ENCODE data around the gene INAFM2.

Gene INAFM2

DNA sequence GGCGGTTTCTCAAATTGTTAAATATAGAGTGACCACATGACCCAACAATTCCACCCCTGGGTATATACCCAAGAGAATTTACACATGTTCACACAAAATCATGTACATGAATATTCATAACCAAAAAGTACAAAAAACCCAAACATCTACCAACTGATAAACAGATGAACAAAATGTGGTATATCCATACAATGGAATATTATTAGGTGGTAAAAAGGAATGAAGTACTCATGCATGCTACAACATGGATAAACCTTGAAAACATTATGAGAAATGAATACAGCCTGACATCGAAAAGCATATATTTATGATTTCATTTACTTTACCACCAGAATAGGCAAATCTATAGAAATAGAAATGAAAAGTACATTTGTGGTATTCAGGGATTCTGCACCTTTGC lies 23.1 kb upstream of the INAFM2 start:
- TF ChIP-seq, protein P1, sequence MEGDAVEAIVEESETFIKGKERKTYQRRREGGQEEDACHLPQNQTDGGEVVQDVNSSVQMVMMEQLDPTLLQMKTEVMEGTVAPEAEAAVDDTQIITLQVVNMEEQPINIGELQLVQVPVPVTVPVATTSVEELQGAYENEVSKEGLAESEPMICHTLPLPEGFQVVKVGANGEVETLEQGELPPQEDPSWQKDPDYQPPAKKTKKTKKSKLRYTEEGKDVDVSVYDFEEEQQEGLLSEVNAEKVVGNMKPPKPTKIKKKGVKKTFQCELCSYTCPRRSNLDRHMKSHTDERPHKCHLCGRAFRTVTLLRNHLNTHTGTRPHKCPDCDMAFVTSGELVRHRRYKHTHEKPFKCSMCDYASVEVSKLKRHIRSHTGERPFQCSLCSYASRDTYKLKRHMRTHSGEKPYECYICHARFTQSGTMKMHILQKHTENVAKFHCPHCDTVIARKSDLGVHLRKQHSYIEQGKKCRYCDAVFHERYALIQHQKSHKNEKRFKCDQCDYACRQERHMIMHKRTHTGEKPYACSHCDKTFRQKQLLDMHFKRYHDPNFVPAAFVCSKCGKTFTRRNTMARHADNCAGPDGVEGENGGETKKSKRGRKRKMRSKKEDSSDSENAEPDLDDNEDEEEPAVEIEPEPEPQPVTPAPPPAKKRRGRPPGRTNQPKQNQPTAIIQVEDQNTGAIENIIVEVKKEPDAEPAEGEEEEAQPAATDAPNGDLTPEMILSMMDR (IDR thresholded peaks at IDR 0.05; ENCODE audit: control insufficient read depth, extremely low read depth, insufficient read depth) = no peak
- no peak for DNase-seq (ENCODE audit: low read depth)
- H3K4me3 ChIP-seq (ENCODE audit: low read depth, low read length) = no peak overlapping the region

DNA sequence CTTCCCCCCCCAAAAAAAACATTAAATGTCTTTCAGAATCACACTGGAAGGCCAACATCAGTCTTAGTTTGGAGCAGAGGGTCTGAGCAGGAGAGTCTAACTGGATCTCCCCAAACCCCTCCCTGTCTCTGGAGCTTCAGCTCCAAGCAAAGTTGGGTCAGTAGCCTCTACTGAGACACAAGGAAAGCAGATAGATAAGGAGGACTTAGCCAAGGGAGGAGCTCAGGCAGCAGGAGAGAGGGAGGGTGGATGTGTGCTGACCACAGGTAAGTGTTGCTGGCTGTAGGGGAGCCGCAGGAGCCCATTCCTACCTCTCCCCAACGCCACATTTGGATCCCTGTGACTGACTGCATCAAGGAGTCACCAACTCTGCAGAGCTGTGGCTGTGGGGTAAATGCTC lies 22.7 kb upstream of the INAFM2 start:
- TF ChIP-seq, protein P1 (IDR thresholded peaks at IDR 0.05; ENCODE audit: control insufficient read depth, extremely low read depth, insufficient read depth) = no peak
- no peak for DNase-seq (ENCODE audit: low read depth)
- no peak overlapping the region for H3K4me3 ChIP-seq (ENCODE audit: low read depth, low read length)

DNA sequence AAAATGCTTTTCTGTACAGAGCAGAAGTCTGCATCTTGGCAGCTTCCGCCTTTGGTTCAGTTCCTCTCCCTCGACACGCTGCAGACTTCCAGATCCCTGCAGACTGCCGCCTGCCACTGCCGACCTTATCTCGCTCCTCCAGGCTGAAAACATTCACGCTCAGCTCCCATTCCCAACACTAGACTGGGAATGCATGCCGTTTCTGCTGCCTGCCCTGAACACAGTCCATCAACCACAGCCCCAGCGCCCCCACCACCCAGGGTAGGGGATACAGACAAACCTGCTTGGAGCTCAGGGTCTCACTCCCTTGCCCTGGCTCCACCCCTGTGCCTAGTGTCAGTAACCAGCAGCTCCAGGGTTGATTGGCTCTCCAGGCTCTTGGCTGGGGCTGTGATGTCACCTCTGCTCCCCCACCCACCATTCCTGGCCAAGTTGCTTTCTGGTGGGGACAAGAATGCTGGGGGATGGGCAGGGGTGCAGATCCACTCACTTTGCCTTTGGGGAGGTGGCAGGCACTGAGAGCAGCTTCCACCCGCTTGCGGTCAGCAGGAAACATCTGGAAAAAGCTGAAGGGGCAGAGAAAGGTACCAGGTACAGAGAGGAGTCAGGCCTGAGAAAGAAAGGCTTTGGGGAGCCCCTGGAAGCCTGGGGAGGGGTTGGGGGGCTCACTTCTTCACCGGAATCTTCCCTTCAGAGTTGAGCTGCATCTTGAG lies 21.9 kb upstream of the INAFM2 start:
- no peak for DNase-seq (ENCODE audit: low read depth)
- no peak overlapping the region for H3K4me3 ChIP-seq (ENCODE audit: low read depth, low read length)
- TF ChIP-seq, protein P1 (IDR thresholded peaks at IDR 0.05; ENCODE audit: control insufficient read depth, extremely low read depth, insufficient read depth) = no peak

DNA sequence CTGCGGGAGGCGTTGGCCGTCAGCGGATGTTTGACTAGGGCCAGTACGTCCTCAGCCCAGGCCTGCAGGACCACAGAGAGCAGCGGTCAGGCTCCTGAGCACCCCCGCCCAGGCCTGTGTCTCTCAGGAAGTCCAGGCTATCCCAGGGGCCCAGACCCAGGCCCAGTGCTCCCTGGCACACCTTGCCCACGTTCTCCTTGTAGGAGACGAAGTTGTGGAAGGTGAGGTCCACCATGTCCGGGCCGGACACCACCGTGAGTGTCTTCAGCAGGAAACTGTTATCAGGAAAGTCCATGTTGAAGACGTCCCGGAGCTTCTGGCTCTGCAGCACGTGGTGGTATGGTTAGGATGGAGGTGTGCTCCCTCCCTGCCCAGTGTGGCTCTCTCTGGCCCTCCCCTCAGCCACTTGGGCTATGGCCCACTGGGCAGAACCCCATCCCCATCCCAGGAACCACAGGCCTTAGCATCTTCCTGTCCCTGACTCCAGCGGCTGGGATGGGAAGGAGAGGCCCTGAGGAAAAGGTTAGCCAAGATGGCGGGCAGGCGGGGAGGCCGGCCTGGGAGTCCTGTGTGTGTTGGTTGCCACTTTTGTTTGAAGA lies 21.1 kb upstream of the INAFM2 start:
- TF ChIP-seq, protein P1 (IDR thresholded peaks at IDR 0.05; ENCODE audit: control insufficient read depth, extremely low read depth, insufficient read depth) = no peak
- no peak overlapping the region for H3K4me3 ChIP-seq (ENCODE audit: low read depth, low read length)
- DNase-seq (ENCODE audit: low read depth) = no peak

DNA sequence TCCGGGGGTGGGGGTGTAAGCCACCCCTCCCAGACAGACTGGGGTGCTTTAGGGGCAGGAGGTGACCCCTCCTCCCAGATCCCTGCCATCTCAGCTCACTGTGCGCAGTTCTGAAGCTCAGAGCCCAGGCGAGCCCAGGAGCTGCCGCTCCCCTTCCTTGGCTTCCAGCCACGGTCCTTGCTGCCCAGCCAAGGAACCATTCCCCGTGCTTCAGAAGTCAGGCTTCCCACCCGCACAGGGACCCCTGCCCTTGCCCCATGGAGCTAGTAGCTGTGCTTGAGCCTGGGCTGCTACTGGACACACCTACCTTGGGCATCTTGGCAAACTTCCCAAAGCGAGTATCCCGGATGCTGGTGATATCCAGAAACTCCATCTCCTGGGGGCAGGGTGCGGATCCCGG lies 20.5 kb upstream of the INAFM2 start:
- H3K4me3 ChIP-seq (ENCODE audit: low read depth, low read length) = no peak overlapping the region
- no peak for DNase-seq (ENCODE audit: low read depth)
- TF ChIP-seq, protein P1 (IDR thresholded peaks at IDR 0.05; ENCODE audit: control insufficient read depth, extremely low read depth, insufficient read depth) = no peak

DNA sequence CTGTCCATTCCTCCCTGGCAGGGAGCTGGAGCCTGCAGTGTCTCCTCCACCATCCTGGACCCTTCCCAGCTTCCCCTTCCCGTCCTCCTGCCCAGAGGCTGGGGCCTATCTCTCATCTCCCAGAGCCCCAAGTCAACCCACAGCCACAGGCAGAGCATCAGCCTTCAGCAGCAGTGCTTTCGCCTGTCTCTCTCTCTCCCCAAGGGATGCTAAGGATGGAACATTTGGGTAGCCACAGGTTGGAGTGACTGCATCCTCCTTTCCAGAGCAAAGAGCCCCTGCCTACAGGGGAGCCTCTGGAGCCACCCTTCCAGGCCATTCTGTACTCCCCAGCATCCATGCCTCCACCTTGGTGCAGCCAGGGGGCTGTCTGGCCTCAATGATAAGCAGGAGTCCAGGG lies 19.9 kb upstream of the INAFM2 start:
- TF ChIP-seq, protein P1 (IDR thresholded peaks at IDR 0.05; ENCODE audit: control insufficient read depth, extremely low read depth, insufficient read depth) = no peak
- H3K4me3 ChIP-seq (ENCODE audit: low read depth, low read length) = no peak overlapping the region
- DNase-seq (ENCODE audit: low read depth) = no peak

DNA sequence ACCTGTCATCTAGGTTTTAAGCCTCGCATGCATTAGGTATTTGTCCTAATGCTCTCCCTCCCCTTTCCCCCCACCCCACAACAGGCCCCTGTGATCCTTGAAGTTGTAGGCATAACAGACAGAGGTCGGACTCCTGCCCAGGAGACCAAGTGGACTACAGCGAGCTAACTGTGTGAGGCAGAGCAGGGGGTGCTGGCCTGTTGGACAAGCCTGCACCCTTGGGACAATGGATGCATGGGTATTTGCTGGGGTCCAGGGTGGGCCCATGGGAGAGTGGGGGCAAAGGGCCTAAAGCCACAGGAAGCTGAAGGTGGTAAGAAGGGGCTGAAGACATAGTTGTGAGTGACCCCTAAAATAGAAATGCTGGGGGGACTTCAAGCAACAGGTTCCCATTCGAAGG lies 18.2 kb upstream of the INAFM2 start:
- H3K4me3 ChIP-seq (ENCODE audit: low read depth, low read length) = no peak overlapping the region
- TF ChIP-seq, protein P1 (IDR thresholded peaks at IDR 0.05; ENCODE audit: control insufficient read depth, extremely low read depth, insufficient read depth) = no peak
- DNase-seq (ENCODE audit: low read depth) = no peak
